ENCODE data around the gene AMBP. TPM values are rescaled to one million over a fixed set of nuclear protein-coding genes. Genes with fewer than 3 reads are reported as not detected.

Gene AMBP
- total RNA-seq, 1 donor from 2014 or later = not detected

- Histone ChIP-seq H3F3A (ENCODE audit: low read depth) (no peaks in the 10 kb centered on the region), H4K20me1 (ENCODE audit: low read depth) (no peaks in the 10 kb centered on the region), H3K27ac (no peak overlapping the region), H3K36me3 (no peaks in the 10 kb centered on the region), H3K9me3 (ENCODE audit: low read depth) (no peaks in the 10 kb centered on the region), H3K79me2 (ENCODE audit: low read depth) (no peaks in the 10 kb centered on the region), H3K9ac (no peak overlapping the region), H2AFZ (replicated peaks) (no peak overlapping the region), H3K27me3 (no peaks in the 10 kb centered on the region), H3K4me3 (no peak overlapping the region), H3K4me2 (no peak overlapping the region), H3K4me1 (no peaks in the 10 kb centered on the region)
- H3K27ac Mint-ChIP-seq = no peak overlapping the region
- TF ChIP-seq EZH2phosphoT487 (IDR thresholded peaks at IDR 0.05) (no peak), EZH2 (IDR thresholded peaks at IDR 0.05) (no peak), CTCF (IDR thresholded peaks at IDR 0.05) (no peak)
- H3K4me3 Mint-ChIP-seq = no peak overlapping the region
- peaks cover 2% of the 10 kb centered on the region for H3K4me1 Mint-ChIP-seq
- DNase-seq (ENCODE audit: low spot score) = peak; percentile 43
- H3K27me3 Mint-ChIP-seq (ENCODE audit: insufficient read depth, low read depth) = peaks cover 5% of the 10 kb centered on the region
- no peaks in the 10 kb centered on the region for H3K36me3 Mint-ChIP-seq
- H3K9me3 Mint-ChIP-seq = peaks cover 3% of the 10 kb centered on the region
These were observed 9.6 kb upstream of the AMBP start for GRCh38 chr9:114087721-114088120.

GRCh38 chr9:114086607-114087006, 8.5 kb upstream of the AMBP start:
- Histone ChIP-seq H3K27ac (no peak overlapping the region), H3K4me1 (no peaks in the 10 kb centered on the region), H3K27me3 (no peaks in the 10 kb centered on the region), H3F3A (ENCODE audit: low read depth) (no peaks in the 10 kb centered on the region), H3K4me3 (no peak overlapping the region), H3K36me3 (no peaks in the 10 kb centered on the region), H4K20me1 (ENCODE audit: low read depth) (no peaks in the 10 kb centered on the region), H3K79me2 (ENCODE audit: low read depth) (no peaks in the 10 kb centered on the region), H3K4me2 (no peak overlapping the region), H3K9me3 (ENCODE audit: low read depth) (no peaks in the 10 kb centered on the region), H3K9ac (no peak overlapping the region), H2AFZ (replicated peaks) (no peak overlapping the region)
- H3K4me1 Mint-ChIP-seq = peaks cover 4% of the 10 kb centered on the region
- DNase-seq (ENCODE audit: low spot score) = no peak
- H3K36me3 Mint-ChIP-seq = no peaks in the 10 kb centered on the region
- H3K4me3 Mint-ChIP-seq = no peak overlapping the region
- no peak overlapping the region for H3K27ac Mint-ChIP-seq
- TF ChIP-seq CTCF (IDR thresholded peaks at IDR 0.05) (no peak), EZH2phosphoT487 (IDR thresholded peaks at IDR 0.05) (no peak), EZH2 (IDR thresholded peaks at IDR 0.05) (no peak)
- H3K9me3 Mint-ChIP-seq = peaks cover 3% of the 10 kb centered on the region
- peaks cover 5% of the 10 kb centered on the region for H3K27me3 Mint-ChIP-seq (ENCODE audit: insufficient read depth, low read depth)

GRCh38 chr9:114086009-114086408, 7.9 kb upstream of the AMBP start:
- H3K4me3 ChIP-seq = no peak overlapping the region
- no peak for DNase-seq (ENCODE audit: low spot score)
- H3K9ac ChIP-seq = no peak overlapping the region
- H4K20me1 ChIP-seq (ENCODE audit: low read depth) = no peaks in the 10 kb centered on the region
- H3K9me3 ChIP-seq (ENCODE audit: low read depth) = no peaks in the 10 kb centered on the region
- no peaks in the 10 kb centered on the region for H3K36me3 ChIP-seq
- peaks cover 5% of the 10 kb centered on the region for H3K27me3 Mint-ChIP-seq (ENCODE audit: insufficient read depth, low read depth)
- peaks cover 4% of the 10 kb centered on the region for H3K4me1 Mint-ChIP-seq
- no peak overlapping the region for H3K4me2 ChIP-seq
- no peaks in the 10 kb centered on the region for H3K79me2 ChIP-seq (ENCODE audit: low read depth)
- H3K36me3 Mint-ChIP-seq = no peaks in the 10 kb centered on the region
- H3F3A ChIP-seq (ENCODE audit: low read depth) = no peaks in the 10 kb centered on the region
- H3K27me3 ChIP-seq = no peaks in the 10 kb centered on the region
- H3K4me3 Mint-ChIP-seq = no peak overlapping the region
- TF ChIP-seq EZH2 (IDR thresholded peaks at IDR 0.05) (no peak), EZH2phosphoT487 (IDR thresholded peaks at IDR 0.05) (no peak), CTCF (IDR thresholded peaks at IDR 0.05) (no peak)
- H2AFZ ChIP-seq (replicated peaks) = no peak overlapping the region
- peaks cover 3% of the 10 kb centered on the region for H3K9me3 Mint-ChIP-seq
- no peak overlapping the region for H3K27ac ChIP-seq
- no peak overlapping the region for H3K27ac Mint-ChIP-seq
- no peaks in the 10 kb centered on the region for H3K4me1 ChIP-seq

Data from neural progenitor cell (in vitro differentiated cells).